GM10266 (cell line): Measurements from ENCODE around the gene OGN.

Source experiments
- DNase-seq: peaks from one replicate; pipeline ENCODE4 v3.0.0; 2012; ENCODE audit errors: extremely low spot score
- TF ChIP-seq, protein P1 (sequence below): IDR thresholded peaks from 2 replicates; pipeline ENCODE4 v1.5.1; 2012; ENCODE audit warnings: mild to moderate bottlenecking, low read depth; ENCODE audit not compliant: control insufficient read depth, insufficient read depth; ENCODE audit errors: missing control alignments

The OGN gene, protein sequence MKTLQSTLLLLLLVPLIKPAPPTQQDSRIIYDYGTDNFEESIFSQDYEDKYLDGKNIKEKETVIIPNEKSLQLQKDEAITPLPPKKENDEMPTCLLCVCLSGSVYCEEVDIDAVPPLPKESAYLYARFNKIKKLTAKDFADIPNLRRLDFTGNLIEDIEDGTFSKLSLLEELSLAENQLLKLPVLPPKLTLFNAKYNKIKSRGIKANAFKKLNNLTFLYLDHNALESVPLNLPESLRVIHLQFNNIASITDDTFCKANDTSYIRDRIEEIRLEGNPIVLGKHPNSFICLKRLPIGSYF

DNA sequence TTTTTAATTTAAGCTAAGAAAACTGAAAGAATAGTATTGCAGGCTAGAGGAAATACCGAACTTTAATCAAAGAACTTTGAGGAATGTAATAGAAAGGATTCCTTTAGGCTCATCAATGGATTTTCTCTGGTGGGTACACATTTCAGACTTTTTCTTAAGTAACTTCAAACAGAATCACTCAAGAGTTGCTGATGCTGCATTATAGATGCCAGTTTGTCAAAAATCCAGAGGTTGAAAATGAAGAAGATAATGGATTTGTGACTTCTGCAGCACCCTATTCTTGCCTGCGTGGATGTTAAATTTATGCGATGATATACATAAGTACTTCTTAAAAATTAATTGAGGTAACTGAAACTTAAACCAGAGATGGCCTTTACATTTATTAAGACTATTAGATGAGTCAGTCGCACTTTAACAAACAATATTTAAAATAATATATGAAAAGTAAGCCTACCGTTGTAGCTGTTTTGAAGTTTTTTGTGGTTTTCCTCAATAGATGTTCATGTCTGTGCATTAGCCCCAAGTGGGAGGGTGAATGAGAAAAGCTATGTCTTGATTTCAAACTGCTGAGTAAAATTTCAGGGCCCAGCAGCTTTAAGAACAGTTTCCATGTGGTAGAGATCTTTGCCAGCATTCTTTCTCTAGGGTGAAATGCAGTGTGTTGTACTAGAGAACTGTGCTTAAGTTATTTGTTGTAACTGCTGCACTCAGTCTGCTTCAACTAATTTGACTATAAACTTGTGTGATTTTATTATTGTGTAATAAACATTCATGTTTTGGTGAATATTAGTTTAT is at the start of gene OGN:
TSS of gene OGN (minus strand) at position 537 of the 795 bp plus-strand sequence. CDS start 1,171 bp downstream, outside the sequence.
- TF ChIP-seq, protein P1, sequence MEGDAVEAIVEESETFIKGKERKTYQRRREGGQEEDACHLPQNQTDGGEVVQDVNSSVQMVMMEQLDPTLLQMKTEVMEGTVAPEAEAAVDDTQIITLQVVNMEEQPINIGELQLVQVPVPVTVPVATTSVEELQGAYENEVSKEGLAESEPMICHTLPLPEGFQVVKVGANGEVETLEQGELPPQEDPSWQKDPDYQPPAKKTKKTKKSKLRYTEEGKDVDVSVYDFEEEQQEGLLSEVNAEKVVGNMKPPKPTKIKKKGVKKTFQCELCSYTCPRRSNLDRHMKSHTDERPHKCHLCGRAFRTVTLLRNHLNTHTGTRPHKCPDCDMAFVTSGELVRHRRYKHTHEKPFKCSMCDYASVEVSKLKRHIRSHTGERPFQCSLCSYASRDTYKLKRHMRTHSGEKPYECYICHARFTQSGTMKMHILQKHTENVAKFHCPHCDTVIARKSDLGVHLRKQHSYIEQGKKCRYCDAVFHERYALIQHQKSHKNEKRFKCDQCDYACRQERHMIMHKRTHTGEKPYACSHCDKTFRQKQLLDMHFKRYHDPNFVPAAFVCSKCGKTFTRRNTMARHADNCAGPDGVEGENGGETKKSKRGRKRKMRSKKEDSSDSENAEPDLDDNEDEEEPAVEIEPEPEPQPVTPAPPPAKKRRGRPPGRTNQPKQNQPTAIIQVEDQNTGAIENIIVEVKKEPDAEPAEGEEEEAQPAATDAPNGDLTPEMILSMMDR = no peak
- DNase-seq = no peak

DNA sequence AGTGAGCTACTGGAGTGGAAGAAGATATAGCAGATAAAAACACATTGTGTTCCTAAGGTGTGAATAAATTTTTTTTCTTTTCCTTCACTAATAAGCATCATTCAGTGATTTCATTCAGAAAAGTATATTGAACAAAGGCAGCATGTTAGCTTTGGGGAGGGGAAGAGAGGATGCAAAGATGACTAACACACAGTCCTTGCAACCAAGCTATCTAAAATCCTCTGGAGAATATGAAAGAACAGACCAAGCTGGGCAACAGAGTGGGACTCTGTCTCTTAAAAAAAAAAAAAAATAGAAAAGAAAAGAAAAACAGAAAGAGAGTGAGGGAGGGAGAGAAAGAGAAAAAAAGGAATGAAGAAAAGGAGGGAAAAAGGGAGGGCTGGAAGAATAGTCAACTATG is 42.2 kb upstream of the OGN start:
- TF ChIP-seq, protein P1 = no peak
- no peak for DNase-seq

DNA sequence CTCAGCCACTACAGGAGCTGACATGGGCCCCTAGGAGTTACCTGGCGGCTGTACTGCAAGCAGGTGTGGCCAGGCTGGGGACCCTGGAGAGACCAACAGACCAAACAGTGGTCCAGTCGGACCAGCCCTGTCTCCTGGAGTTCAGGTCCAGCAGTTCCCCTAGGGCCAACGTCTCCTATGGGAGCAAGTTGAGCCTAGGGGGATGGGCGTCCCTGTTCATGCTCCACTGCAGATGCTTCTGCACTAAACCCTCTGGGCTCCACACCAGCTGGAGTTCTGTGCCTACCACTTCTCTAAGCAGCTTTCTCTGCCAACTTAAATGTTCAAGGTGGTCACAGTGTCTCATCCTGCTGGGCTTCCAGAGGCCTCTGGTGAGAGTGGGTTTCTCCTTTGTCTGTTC is 40.5 kb upstream of the OGN start:
- TF ChIP-seq, protein P1 = no peak
- no peak for DNase-seq

DNA sequence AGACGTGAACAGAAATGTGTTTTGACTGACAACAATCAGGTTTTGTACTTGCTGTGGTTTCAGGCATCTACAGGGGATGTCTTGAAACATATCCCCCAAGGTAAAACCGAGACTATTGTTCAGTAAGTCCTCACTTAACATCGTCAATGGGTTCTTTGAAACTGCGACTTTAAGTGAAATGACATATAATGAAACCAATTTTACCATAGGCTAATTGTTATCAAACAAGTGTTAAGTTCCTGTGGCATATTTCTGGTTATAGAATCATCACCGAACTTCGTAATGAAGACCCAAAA is 36.3 kb upstream of the OGN start:
- TF ChIP-seq, protein P1 = no peak
- DNase-seq = peak; percentile 10

DNA sequence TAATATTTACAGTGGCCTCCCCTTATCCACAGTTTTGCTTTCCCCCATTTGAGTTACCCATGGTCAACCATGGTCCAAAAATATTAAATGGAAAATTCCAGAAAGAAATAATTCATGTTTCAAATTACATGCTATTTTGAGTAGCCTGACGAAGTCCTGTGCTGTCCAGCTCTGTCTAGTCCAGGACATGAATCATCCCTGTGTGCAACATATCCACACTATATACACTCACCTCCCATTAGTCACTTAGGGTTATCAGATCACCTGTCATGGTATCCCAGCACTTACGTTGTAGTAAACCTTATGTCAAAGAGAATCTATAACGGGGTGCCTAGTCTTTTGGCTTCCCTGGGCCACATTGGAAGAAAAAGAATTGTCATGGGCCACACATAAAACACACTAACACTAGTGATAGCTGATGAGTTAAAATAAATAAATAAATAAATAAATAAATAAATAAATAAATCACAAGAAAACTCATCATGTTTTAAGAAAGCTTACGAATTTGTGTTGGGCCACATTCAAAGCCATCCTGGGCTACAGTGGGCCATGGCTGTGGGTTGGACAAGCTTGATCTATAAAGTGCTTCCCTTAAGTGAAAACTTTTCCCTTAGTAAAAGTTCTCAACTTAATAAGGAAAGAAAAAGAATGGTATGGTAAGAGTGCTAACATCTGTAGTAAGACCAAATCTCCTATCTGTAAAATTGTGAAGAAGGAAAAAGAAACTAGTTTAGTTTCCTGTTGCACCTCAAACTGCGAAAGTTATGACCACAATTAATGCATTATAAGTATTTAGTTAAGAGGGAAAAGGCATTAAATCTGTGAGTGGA is 35.8 kb upstream of the OGN start:
- TF ChIP-seq, protein P1 = no peak

DNA sequence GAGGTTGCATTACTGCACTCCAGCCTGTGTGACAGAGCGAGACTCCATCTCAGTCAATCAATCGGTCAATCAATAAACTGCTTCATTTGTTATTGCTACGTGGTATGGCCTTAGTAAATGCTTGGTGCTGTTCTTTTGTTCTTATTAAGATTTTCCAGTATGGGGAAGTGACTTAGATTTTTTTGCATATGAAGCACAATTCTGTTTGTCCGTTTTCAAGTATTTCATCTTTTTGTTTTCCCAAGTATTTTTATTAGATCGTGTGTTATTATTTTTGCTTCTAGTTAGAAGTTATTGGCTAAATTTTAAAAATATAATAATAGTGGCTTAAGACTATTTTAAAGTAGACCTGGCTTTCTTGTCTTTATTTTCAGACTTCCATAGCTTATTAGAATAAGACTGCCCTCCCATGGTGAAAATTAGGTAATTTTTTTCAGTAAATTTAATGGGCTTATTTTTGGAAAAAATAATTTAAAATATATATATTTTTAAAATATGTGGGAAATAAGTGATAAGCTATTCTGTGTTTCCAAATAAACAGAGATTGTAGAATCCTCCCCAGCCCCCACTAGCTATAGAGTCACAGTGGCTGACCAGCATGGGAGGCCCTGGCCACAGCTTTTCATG is 34.6 kb upstream of the OGN start:
- TF ChIP-seq, protein P1 = no peak
- DNase-seq = no peak

More for the DNA sequence above, 35.8 kb upstream of the OGN start:
- no peak for DNase-seq
